Heart left ventricle (tissue), 13 donors: ENCODE data around the gene SYNM.

ENCODE experiments used
- POLR2A ChIP-seq, 2 donors: fragments of 450-650 bp; IDR thresholded peaks; one replicate each; pipeline ENCODE4 v1.6.1; 2017; ENCODE audit warnings: antibody characterized with exemption in 2 of 2, mild to moderate bottlenecking in 2 of 2, moderate library complexity in 2 of 2
- TF ChIP-seq, protein P1 (sequence below), 12 donors: fragments of 200-600 bp; sonication (generic) in 4 of 12; IDR thresholded peaks; one replicate each; pipeline versions ENCODE4 v1.5.0 to v1.8.0; 2018 to 2022; ENCODE audit warnings: antibody characterized with exemption in 12 of 12, mild to moderate bottlenecking in 5 of 12
- donor health status: ischemic (EF 13 %, LVEDD 7.1; RV severe dilation, severe dysfunction).
- donor health status: DM: no; HTN: yes; CAD: no.
- donor health status: DM: no; HTN: no; CAD: no.
- donor health status: ischemic (EF 25% LVEDD 6.9; RV normal size, moderate dysfunction).
- donor health status: ischemic (EF 25% LVEDD 5.7; RV mildly dilated, moderate dysfunction).
- donor health status: ischemic (EF 35%, LVEDD 5.7; RV mildly dilated, moderate dysfunction).
- donor health status: nonischemic (EF 11% LVEDD 7.7; RV severe dilation, severe dysfunction).
- donor health status: DM: yes; HTN: yes; CAD: no.
- donor health status: PGD.
- donor health status: ischemic (EF 29% LVEDD 5.4; RV normal size, mild dysfunction).
- donor health status: nonischemic (EF 23%, LVEDD 6.1; RV moderate dilation, normal function).

GRCh38 chr15:99110093-99110492 lies 5.2 kb downstream of the SYNM start:
- TF ChIP-seq, protein P1, sequence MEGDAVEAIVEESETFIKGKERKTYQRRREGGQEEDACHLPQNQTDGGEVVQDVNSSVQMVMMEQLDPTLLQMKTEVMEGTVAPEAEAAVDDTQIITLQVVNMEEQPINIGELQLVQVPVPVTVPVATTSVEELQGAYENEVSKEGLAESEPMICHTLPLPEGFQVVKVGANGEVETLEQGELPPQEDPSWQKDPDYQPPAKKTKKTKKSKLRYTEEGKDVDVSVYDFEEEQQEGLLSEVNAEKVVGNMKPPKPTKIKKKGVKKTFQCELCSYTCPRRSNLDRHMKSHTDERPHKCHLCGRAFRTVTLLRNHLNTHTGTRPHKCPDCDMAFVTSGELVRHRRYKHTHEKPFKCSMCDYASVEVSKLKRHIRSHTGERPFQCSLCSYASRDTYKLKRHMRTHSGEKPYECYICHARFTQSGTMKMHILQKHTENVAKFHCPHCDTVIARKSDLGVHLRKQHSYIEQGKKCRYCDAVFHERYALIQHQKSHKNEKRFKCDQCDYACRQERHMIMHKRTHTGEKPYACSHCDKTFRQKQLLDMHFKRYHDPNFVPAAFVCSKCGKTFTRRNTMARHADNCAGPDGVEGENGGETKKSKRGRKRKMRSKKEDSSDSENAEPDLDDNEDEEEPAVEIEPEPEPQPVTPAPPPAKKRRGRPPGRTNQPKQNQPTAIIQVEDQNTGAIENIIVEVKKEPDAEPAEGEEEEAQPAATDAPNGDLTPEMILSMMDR (IDR thresholded peaks at IDR 0.05), result no peak
- TF ChIP-seq POLR2A (IDR thresholded peaks at IDR 0.05), result no peak
